WTC11 (cell line): ENCODE measurements around the gene TMEM145.

ENCODE experiments used
- AFF4 ChIP-seq: sonication (generic); formaldehyde crosslinking; IDR thresholded peaks from 2 replicates; pipeline ENCODE4 v1.8.1; 2023; ENCODE audit warnings: mild to moderate bottlenecking, missing genetic modification reagents, borderline replicate concordance
- ELF4 ChIP-seq: sonication (generic); formaldehyde crosslinking; IDR thresholded peaks from 2 replicates; pipeline ENCODE4 v1.8.1; 2022; ENCODE audit warnings: low read depth, mild to moderate bottlenecking, moderate library complexity, missing genetic modification reagents
- IRF2 ChIP-seq: sonication (generic); formaldehyde crosslinking; IDR thresholded peaks from 2 replicates; pipeline ENCODE4 v1.8.0; 2022; ENCODE audit warnings: low read depth, missing genetic modification reagents, borderline replicate concordance
- JUN ChIP-seq: sonication (generic); formaldehyde crosslinking; IDR thresholded peaks from 2 replicates; pipeline ENCODE4 v1.8.0; 2023; ENCODE audit warnings: mild to moderate bottlenecking, missing genetic modification reagents
- KAT7 ChIP-seq: sonication (generic); formaldehyde crosslinking; IDR thresholded peaks from 2 replicates; pipeline ENCODE4 v1.8.1; 2023; ENCODE audit warnings: missing genetic modification reagents, mild to moderate bottlenecking, borderline replicate concordance
- MAX ChIP-seq: sonication (generic); formaldehyde crosslinking; IDR thresholded peaks from 2 replicates; pipeline ENCODE4 v1.8.0; 2022; ENCODE audit warnings: mild to moderate bottlenecking, missing genetic modification reagents
- MYBL2 ChIP-seq: sonication (generic); formaldehyde crosslinking; IDR thresholded peaks from 2 replicates; pipeline ENCODE4 v1.8.1; 2023; ENCODE audit warnings: mild to moderate bottlenecking, moderate library complexity, missing genetic modification reagents
- ZBTB21 ChIP-seq: sonication (generic); formaldehyde crosslinking; IDR thresholded peaks from 2 replicates; pipeline ENCODE4 v1.8.1; 2023; ENCODE audit warnings: mild to moderate bottlenecking, missing genetic modification reagents, borderline replicate concordance
- TF ChIP-seq, protein P1 (sequence below): sonication (generic); formaldehyde crosslinking; conservative IDR thresholded peaks from 2 replicates; pipeline ENCODE4 v1.8.1; 2023; ENCODE audit warnings: mild to moderate bottlenecking, low read depth, missing genetic modification reagents, moderate library complexity
- TF ChIP-seq, protein P2 (sequence below): fragments of 200-600 bp; IDR thresholded peaks from 2 replicates; pipeline ENCODE4 v1.8.0; 2022; ENCODE audit warnings: antibody characterized with exemption
- TF ChIP-seq, protein P3 (sequence below): sonication (generic); formaldehyde crosslinking; IDR thresholded peaks from 2 replicates; pipeline ENCODE4 v1.8.0; 2022; ENCODE audit warnings: mild to moderate bottlenecking, missing genetic modification reagents

DNA sequence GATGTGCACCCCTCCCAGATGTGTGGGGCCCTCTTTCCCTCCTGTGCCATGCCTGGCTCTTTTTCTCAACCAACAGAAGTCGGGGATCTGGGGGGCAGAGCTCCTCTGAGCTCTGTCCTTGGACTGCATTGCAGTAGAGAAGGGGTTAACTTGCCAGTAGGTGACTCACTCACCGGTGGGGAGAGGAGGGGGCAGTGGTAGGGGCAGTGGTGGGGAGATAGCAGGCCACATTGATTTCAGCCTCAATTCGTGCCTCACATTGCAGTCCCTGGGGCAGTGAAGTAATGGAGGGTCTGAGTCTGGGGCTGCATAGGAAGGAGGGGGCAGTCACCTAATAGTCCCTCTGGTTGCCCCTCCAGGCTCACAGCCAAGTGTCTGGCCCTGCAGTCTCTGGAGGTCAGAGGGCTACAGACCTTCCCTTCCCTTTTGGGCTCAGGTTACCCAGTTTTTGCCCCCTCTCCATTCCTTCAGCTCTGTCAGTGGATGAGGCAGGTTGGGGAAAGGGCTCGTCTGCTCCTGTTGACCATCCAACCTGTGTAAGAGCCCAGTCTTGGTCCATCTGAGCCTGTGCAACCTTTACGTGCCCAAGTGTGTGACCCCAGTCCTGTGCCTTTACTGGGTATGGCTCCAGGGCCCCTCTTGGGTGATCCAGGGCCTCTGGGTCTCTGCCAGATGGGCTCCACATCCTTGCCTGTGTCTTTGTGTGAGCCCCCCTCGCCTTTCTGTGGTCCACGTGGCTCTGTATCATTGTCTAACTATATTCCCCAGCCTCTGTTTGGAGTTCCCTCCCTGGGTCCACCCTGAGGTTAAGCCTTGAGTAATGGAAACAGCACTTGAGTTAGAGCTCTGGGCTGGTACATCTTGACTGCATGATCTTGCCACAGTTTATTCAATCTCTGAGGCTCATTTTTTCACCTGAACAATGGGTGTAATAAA lies 31.0 kb upstream of the TMEM145 start:
- TF ChIP-seq KAT7 (CRISPR knock-in tag) (no peak), AFF4 (no peak), MAX (no peak), MYBL2 (CRISPR knock-in tag) (no peak), ZBTB21 (CRISPR knock-in tag) (no peak), JUN (CRISPR knock-in tag) (no peak), ELF4 (no peak), IRF2 (CRISPR knock-in tag) (no peak)
- TF ChIP-seq, protein P1, sequence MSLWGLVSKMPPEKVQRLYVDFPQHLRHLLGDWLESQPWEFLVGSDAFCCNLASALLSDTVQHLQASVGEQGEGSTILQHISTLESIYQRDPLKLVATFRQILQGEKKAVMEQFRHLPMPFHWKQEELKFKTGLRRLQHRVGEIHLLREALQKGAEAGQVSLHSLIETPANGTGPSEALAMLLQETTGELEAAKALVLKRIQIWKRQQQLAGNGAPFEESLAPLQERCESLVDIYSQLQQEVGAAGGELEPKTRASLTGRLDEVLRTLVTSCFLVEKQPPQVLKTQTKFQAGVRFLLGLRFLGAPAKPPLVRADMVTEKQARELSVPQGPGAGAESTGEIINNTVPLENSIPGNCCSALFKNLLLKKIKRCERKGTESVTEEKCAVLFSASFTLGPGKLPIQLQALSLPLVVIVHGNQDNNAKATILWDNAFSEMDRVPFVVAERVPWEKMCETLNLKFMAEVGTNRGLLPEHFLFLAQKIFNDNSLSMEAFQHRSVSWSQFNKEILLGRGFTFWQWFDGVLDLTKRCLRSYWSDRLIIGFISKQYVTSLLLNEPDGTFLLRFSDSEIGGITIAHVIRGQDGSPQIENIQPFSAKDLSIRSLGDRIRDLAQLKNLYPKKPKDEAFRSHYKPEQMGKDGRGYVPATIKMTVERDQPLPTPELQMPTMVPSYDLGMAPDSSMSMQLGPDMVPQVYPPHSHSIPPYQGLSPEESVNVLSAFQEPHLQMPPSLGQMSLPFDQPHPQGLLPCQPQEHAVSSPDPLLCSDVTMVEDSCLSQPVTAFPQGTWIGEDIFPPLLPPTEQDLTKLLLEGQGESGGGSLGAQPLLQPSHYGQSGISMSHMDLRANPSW (CRISPR knock-in tag), result no peak
- TF ChIP-seq, protein P2, sequence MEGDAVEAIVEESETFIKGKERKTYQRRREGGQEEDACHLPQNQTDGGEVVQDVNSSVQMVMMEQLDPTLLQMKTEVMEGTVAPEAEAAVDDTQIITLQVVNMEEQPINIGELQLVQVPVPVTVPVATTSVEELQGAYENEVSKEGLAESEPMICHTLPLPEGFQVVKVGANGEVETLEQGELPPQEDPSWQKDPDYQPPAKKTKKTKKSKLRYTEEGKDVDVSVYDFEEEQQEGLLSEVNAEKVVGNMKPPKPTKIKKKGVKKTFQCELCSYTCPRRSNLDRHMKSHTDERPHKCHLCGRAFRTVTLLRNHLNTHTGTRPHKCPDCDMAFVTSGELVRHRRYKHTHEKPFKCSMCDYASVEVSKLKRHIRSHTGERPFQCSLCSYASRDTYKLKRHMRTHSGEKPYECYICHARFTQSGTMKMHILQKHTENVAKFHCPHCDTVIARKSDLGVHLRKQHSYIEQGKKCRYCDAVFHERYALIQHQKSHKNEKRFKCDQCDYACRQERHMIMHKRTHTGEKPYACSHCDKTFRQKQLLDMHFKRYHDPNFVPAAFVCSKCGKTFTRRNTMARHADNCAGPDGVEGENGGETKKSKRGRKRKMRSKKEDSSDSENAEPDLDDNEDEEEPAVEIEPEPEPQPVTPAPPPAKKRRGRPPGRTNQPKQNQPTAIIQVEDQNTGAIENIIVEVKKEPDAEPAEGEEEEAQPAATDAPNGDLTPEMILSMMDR, result no peak
- TF ChIP-seq, protein P3, sequence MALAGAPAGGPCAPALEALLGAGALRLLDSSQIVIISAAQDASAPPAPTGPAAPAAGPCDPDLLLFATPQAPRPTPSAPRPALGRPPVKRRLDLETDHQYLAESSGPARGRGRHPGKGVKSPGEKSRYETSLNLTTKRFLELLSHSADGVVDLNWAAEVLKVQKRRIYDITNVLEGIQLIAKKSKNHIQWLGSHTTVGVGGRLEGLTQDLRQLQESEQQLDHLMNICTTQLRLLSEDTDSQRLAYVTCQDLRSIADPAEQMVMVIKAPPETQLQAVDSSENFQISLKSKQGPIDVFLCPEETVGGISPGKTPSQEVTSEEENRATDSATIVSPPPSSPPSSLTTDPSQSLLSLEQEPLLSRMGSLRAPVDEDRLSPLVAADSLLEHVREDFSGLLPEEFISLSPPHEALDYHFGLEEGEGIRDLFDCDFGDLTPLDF (CRISPR knock-in tag), result no peak
